H9 (cell line): ENCODE results near the gene EPS8L3. TPM values are rescaled to one million over a fixed set of nuclear protein-coding genes. Genes with fewer than 3 reads are reported as not detected.

Experiments
- DNase-seq: peaks from one replicate; pipeline ENCODE4 v3.0.0-alpha.2; 2017
- H2AFZ ChIP-seq: one replicate; pipeline ENCODE4 v1.6.1; 2013; ENCODE audit warnings: mild to moderate bottlenecking, low read length, control low read depth, moderate library complexity
- H2AK5ac ChIP-seq: 2 replicates; pipeline ENCODE4 v1.6.1; 2013; ENCODE audit warnings: low read length, control low read depth, mixed read lengths; ENCODE audit not compliant: insufficient read length
- H2BK120ac ChIP-seq: one replicate; pipeline ENCODE4 v1.6.1; 2013; ENCODE audit warnings: low read depth, mild to moderate bottlenecking, low read length, control low read depth, inconsistent platforms; ENCODE audit not compliant: poor library complexity, severe bottlenecking
- H2BK12ac ChIP-seq: 2 replicates; pipeline ENCODE4 v1.6.1; 2013; ENCODE audit warnings: low read length, control low read depth, mixed read lengths, low read depth; ENCODE audit not compliant: insufficient read length
- H2BK15ac ChIP-seq: 2 replicates; pipeline ENCODE4 v1.6.1; 2013; ENCODE audit warnings: low read depth, low read length, control low read depth
- H2BK20ac ChIP-seq: one replicate; pipeline ENCODE4 v1.6.1; 2013; ENCODE audit warnings: low read depth, mild to moderate bottlenecking, low read length, control low read depth, inconsistent platforms; ENCODE audit not compliant: poor library complexity, severe bottlenecking
- H2BK5ac ChIP-seq: 2 replicates; pipeline ENCODE4 v1.6.1; 2013; ENCODE audit warnings: low read length, control low read depth, mixed read lengths; ENCODE audit not compliant: insufficient read length
- H3K14ac ChIP-seq: 2 replicates; pipeline ENCODE4 v1.6.1; 2013; ENCODE audit warnings: low read length, control low read depth; ENCODE audit not compliant: insufficient read depth
- H3K18ac ChIP-seq: 2 replicates; pipeline ENCODE4 v1.6.1; 2013; ENCODE audit warnings: low read depth, mild to moderate bottlenecking, mixed read lengths, low read length, control low read depth; ENCODE audit not compliant: insufficient read length
- H3K23ac ChIP-seq: 2 replicates; pipeline ENCODE4 v1.6.1; 2013; ENCODE audit warnings: low read length, control low read depth, mixed read lengths, low read depth; ENCODE audit not compliant: insufficient read length
- H3K23me2 ChIP-seq: 2 replicates; pipeline ENCODE4 v1.6.1; 2013; ENCODE audit warnings: low read depth, mild to moderate bottlenecking, mixed read lengths, low read length, control low read depth; ENCODE audit not compliant: insufficient read length, poor library complexity, severe bottlenecking
- H3K27ac ChIP-seq: 2 replicates; pipeline ENCODE4 v1.5.1; 2013; ENCODE audit warnings: low read length, control low read depth, mixed read lengths, low read depth; ENCODE audit not compliant: insufficient read length
- H3K27me3 ChIP-seq: 2 replicates; pipeline ENCODE4 v1.6.1; 2013; ENCODE audit warnings: low read length, control low read depth, inconsistent platforms; ENCODE audit not compliant: insufficient read depth
- H3K4ac ChIP-seq: 2 replicates; pipeline ENCODE4 v1.6.1; 2013; ENCODE audit warnings: low read depth, mild to moderate bottlenecking, control low read depth, inconsistent platforms, low read length, moderate library complexity
- H3K4me1 ChIP-seq: 2 replicates; pipeline ENCODE4 v1.6.1; 2013; ENCODE audit warnings: low read length, control low read depth, inconsistent platforms; ENCODE audit not compliant: insufficient read depth
- H3K4me2 ChIP-seq: 2 replicates; pipeline ENCODE4 v1.6.1; 2013; ENCODE audit warnings: low read length, control low read depth, mixed read lengths; ENCODE audit not compliant: insufficient read length, insufficient read depth
- H3K56ac ChIP-seq: 2 replicates; pipeline ENCODE4 v1.6.1; 2013; ENCODE audit warnings: low read depth, mild to moderate bottlenecking, mixed read lengths, low read length, control low read depth; ENCODE audit not compliant: insufficient read length
- H3K79me1 ChIP-seq: 2 replicates; pipeline ENCODE4 v1.6.1; 2013; ENCODE audit warnings: low read depth, mild to moderate bottlenecking, moderate library complexity, low read length, control low read depth, inconsistent platforms; ENCODE audit not compliant: insufficient read depth, poor library complexity, severe bottlenecking
- H3K79me2 ChIP-seq: 2 replicates; pipeline ENCODE4 v1.6.1; 2013; ENCODE audit warnings: low read length, control low read depth, inconsistent platforms; ENCODE audit not compliant: insufficient read depth
- H3K9ac ChIP-seq: 2 replicates; pipeline ENCODE4 v1.6.1; 2013; ENCODE audit warnings: low read length, control low read depth, mixed read lengths; ENCODE audit not compliant: insufficient read length; ENCODE audit errors: extremely low read depth
- H3K9me3 ChIP-seq: one replicate; pipeline ENCODE4 v1.6.1; 2013; ENCODE audit warnings: low read depth, low read length, inconsistent platforms; ENCODE audit not compliant: control insufficient read depth
- H3T11ph ChIP-seq: one replicate; pipeline ENCODE4 v1.6.1; 2013; ENCODE audit warnings: mild to moderate bottlenecking, low read length, control low read depth, inconsistent platforms
- H4K20me1 ChIP-seq: one replicate; pipeline ENCODE4 v1.6.1; 2013; ENCODE audit not compliant: control insufficient read depth, insufficient read length, insufficient read depth
- H4K5ac ChIP-seq: 2 replicates; pipeline ENCODE4 v1.6.1; 2013; ENCODE audit warnings: low read depth, mild to moderate bottlenecking, mixed read lengths, low read length, control low read depth; ENCODE audit not compliant: insufficient read length
- H4K8ac ChIP-seq: replicated peaks from 2 replicates; pipeline ENCODE4 v1.6.1; 2013; ENCODE audit warnings: low read length, control low read depth, mixed read lengths, low read depth; ENCODE audit not compliant: insufficient read length
- H4K91ac ChIP-seq: 2 replicates; pipeline ENCODE4 v1.6.1; 2013; ENCODE audit warnings: low read depth, mild to moderate bottlenecking, moderate library complexity, mixed read lengths, low read length, control low read depth; ENCODE audit not compliant: insufficient read length
- H3K27ac Mint-ChIP-seq, 3 experiments: 2 replicates in 2 of 3; 3 replicates in 1 of 3; pipeline ENCODE4 v1.8.0; 2020 to 2021; ENCODE audit warnings: mixed read lengths in 3 of 3, mild to moderate bottlenecking in 1 of 3, moderate library complexity in 1 of 3
- H3K27me3 Mint-ChIP-seq: 2 replicates; pipeline ENCODE4 v1.8.0; 2021; ENCODE audit warnings: low read depth, mild to moderate bottlenecking, moderate library complexity, mixed read lengths
- H3K36me3 Mint-ChIP-seq, 3 experiments: 2 replicates in 2 of 3; 3 replicates in 1 of 3; pipeline ENCODE4 v1.8.0; 2020 to 2021; ENCODE audit warnings: low read depth in 3 of 3, mixed read lengths in 3 of 3; ENCODE audit not compliant: insufficient read depth in 1 of 3
- H3K4me1 Mint-ChIP-seq, 2 experiments: 2 replicates each; pipeline ENCODE4 v1.8.0; 2020; ENCODE audit warnings: mixed read lengths in 2 of 2
- H3K4me3 Mint-ChIP-seq, 2 experiments: 2 replicates in 1 of 2; 3 replicates in 1 of 2; pipeline ENCODE4 v1.8.0; 2020 to 2021; ENCODE audit warnings: mild to moderate bottlenecking in 2 of 2, mixed read lengths in 2 of 2, moderate library complexity in 1 of 2
- H3K9me3 Mint-ChIP-seq, 2 experiments: 2 replicates in 1 of 2; 3 replicates in 1 of 2; pipeline ENCODE4 v1.8.0; 2020; ENCODE audit warnings: mild to moderate bottlenecking in 2 of 2, mixed read lengths in 2 of 2, moderate library complexity in 1 of 2
- WGBS: extraction: QIAGEN DNeasy Blood & Tissue Kit; methylation state at CpG from one replicate; pipeline ENCODE4 v1.1.7; 2013; ENCODE audit warnings: missing lambda C conversion rate, low lambda C conversion rate, mixed read lengths; ENCODE audit not compliant: insufficient read length; ENCODE audit errors: extremely low coverage; 5-methylcytosine and 5-hydroxymethylcytosine counted together
- total RNA-seq: library from RNA; stranded (reverse); gene quantifications from 2 replicates; pipeline ENCODE4 v1.2.1, GENCODE V29; 2021
- TF ChIP-seq, protein P1 (sequence below): fragments of 200-600 bp; sonication (generic); conservative IDR thresholded peaks from 3 replicates; pipeline ENCODE4 v1.8.0; 2021; ENCODE audit warnings: antibody characterized with exemption, mild to moderate bottlenecking

EPS8L3 gene
- total RNA-seq, 1 experiment from 2014 or later = not detected

GRCh38 chr1:109725510-109725909, 38.2 kb downstream of the EPS8L3 start:
- no peak overlapping the region for H2BK12ac ChIP-seq
- no peak overlapping the region for H3K18ac ChIP-seq
- Mint-ChIP-seq H3K9me3 (peaks cover 10 to 17% of the 10 kb centered on the region in 2 experiments), H3K27me3 (peaks cover 13% of the 10 kb centered on the region), H3K4me1 (peaks cover 9 to 17% of the 10 kb centered on the region in 2 experiments; a peak in 3 of 4 replicates), H3K4me3 (no peak overlapping the region), H3K27ac (no peak overlapping the region), H3K36me3 (peaks cover 0 to 5% (median 4%) of the 10 kb centered on the region in 3 experiments; a peak in 4 of 7 replicates)
- no peak overlapping the region for H2BK20ac ChIP-seq
- no CpG with 5 or more reads among the region's 4 CpGs for WGBS
- H2AK5ac ChIP-seq = no peak overlapping the region
- DNase-seq = no peak
- no peak overlapping the region for H3K4me2 ChIP-seq
- no peak overlapping the region for H3K56ac ChIP-seq
- peaks cover 11% of the 10 kb centered on the region for H3K9me3 ChIP-seq
- no peaks in the 10 kb centered on the region for H3K27me3 ChIP-seq
- TF ChIP-seq, protein P1, sequence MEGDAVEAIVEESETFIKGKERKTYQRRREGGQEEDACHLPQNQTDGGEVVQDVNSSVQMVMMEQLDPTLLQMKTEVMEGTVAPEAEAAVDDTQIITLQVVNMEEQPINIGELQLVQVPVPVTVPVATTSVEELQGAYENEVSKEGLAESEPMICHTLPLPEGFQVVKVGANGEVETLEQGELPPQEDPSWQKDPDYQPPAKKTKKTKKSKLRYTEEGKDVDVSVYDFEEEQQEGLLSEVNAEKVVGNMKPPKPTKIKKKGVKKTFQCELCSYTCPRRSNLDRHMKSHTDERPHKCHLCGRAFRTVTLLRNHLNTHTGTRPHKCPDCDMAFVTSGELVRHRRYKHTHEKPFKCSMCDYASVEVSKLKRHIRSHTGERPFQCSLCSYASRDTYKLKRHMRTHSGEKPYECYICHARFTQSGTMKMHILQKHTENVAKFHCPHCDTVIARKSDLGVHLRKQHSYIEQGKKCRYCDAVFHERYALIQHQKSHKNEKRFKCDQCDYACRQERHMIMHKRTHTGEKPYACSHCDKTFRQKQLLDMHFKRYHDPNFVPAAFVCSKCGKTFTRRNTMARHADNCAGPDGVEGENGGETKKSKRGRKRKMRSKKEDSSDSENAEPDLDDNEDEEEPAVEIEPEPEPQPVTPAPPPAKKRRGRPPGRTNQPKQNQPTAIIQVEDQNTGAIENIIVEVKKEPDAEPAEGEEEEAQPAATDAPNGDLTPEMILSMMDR = no peak
- H2BK120ac ChIP-seq = no peak overlapping the region
- no peak overlapping the region for H2AFZ ChIP-seq
- H4K91ac ChIP-seq = no peak overlapping the region
- no peak overlapping the region for H3K4ac ChIP-seq
- H4K20me1 ChIP-seq = no peaks in the 10 kb centered on the region
- no peak overlapping the region for H3K14ac ChIP-seq
- no peak overlapping the region for H3K9ac ChIP-seq
- H3T11ph ChIP-seq = no peak overlapping the region
- H2BK15ac ChIP-seq = no peak overlapping the region
- no peaks in the 10 kb centered on the region for H3K4me1 ChIP-seq
- H3K23me2 ChIP-seq = no peaks in the 10 kb centered on the region
- no peaks in the 10 kb centered on the region for H3K79me1 ChIP-seq
- H4K8ac ChIP-seq = no peak overlapping the region
- no peak overlapping the region for H3K27ac ChIP-seq
- no peak overlapping the region for H3K23ac ChIP-seq
- no peak overlapping the region for H2BK5ac ChIP-seq
- no peak overlapping the region for H4K5ac ChIP-seq
- no peaks in the 10 kb centered on the region for H3K79me2 ChIP-seq
